Panc1 (cell line): Measurements from ENCODE around the gene MAPT.

Experiments
- CTCF ChIP-seq: fragments of 450-650 bp; IDR thresholded peaks from 2 replicates; pipeline ENCODE4 v1.5.1; 2017; ENCODE audit warnings: mild to moderate bottlenecking
- POLR2AphosphoS5 ChIP-seq: IDR thresholded peaks from 2 replicates; pipeline ENCODE4 v1.6.1; 2012; ENCODE audit warnings: mild to moderate bottlenecking, low read depth, low read length, moderate library complexity
- SIN3A ChIP-seq: IDR thresholded peaks from 2 replicates; pipeline ENCODE4 v1.6.1; 2012; ENCODE audit warnings: low read depth, mild to moderate bottlenecking, low read length, moderate library complexity, borderline replicate concordance; ENCODE audit not compliant: insufficient read depth

DNA sequence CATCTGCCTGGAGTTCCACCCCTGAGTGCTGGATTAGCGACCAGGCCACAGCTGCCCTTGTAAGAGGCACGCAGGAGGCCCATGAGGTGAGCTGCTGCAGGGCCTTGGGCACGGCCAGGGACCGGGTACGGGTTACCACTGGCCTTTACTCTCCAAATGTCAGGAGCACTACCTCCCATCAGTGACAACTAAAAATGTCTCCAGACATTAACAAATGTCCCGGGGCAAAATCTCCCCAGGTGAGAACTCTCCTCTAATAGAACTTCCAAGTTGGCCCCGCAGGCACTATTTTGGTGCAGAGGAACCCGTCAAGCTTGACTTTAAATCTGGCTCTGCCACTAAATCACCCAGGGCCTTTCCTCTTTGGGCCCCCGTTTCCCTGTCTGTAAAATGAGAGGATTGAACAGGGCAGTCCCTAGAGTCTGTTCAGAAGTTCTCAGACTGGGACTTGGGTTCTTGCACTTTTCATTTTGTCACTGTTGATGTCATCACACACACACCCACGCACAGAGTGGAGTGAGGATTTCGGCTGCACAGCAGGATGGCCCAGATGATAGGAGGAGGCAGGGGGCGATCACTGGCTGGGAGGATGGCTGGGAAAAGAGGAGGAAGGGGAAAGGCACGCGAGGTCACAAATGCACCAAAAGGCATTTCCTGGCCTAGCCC is 24.5 kb upstream of the MAPT start:
- TF ChIP-seq CTCF (no peak), POLR2AphosphoS5 (no peak), SIN3A (no peak)
